Glomerular visceral epithelial cell (primary cell): ENCODE measurements around the gene PIK3C2G.
"Not testable (repeated sequence)": the region's sequence is repeated elsewhere in the genome, so short reads cannot be mapped to it uniquely, and the experiment has no call there.

Source experiments
- DNase-seq: peaks from one replicate; pipeline ENCODE4 v3.0.0-alpha.2; 2016; ENCODE audit errors: extremely low spot score

Gene PIK3C2G

DNA sequence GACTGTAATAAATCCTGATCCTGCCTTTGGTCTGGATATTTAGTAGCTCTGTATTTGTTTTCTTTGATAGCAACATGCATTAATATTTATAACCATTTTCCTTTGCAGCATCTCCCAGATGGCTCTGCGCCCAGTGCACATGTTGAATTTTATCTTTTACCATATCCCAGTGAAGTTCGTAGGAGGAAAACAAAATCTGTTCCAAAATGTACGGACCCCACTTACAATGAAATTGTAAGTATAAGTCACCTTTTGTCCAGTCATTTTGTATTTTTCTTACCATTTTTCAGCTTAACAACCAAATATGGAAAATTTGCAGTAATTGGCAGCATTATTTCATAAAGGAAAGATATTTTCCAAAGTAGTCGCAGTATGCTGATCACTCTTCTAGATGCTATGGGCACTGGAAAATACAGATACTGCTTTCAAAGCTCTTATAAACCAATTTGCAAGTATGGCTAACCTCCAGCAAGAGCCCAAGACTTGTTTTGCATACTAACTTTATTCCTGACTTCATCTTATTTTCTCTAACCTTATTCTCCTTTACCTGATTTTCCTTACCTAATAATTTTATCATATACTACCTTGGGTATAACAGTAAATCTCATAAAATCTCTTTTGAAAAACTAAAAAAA, 379.1 kb downstream of the PIK3C2G start:
- DNase-seq, result no peak

DNA sequence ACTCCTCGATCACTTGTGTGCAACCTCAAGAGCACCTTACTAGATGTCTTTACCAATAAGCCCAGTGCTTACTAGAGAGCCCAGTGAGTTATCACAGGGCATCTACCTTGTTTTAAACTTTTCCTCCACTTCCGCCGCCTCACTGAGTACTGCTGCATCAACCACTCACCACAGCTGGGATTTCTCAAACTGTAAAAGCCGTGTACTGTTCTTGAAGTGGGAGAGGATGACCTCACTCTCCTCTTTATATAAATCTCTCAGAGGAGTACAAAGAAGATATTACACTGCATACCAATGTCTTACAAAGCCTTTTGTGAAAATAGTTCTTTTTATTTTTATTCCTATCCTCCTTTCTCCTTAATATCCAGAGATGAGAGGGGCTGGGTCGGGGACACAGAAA, 382.4 kb downstream of the PIK3C2G start:
- DNase-seq, result no peak

DNA sequence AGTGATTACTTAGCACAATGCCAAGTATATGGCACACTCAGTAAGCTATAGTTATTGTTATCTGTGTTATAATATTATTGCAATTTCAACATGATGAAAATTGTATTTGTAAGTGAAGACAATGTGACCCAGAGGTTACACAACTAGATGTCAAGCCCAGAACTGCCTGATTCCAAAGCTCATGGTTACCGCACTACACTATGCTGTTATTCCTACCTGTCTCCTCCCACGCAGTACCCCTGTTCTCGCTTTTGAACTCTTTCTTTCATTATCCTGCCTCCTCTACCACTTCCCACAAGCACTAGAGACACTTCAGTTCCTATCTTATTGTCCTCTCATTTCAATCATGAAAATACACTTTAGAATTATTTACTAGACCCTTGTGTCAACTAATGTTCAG, 383.2 kb downstream of the PIK3C2G start:
- no peak for DNase-seq

DNA sequence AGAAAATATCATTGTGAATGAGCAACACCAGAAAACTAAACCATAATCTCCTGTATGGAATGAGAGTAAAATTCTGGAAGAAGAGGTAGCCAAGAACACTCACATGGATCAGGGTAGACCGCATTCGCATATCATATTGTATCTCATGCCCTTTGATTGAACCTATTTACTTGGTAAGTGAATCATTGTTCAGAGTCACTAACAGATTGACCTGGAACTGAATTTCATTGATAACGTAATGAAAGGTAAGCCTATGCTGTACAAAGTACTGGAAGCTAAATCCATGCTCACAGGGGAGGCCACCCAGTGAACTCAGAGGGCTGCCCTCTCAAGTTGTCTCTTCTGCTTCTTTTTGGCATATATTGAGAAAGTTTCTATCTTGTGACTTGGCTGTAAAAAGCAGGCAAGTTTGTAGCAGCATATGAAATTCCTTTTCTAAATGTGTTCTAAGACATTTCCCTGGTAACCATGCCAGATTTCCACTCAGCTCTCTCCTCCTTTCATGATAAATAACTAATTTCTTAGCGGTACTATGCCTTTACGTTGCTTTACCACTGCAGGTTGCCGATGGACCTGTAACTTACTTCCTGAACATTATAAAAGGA, 385.1 kb downstream of the PIK3C2G start:
- DNase-seq, result no peak

DNA sequence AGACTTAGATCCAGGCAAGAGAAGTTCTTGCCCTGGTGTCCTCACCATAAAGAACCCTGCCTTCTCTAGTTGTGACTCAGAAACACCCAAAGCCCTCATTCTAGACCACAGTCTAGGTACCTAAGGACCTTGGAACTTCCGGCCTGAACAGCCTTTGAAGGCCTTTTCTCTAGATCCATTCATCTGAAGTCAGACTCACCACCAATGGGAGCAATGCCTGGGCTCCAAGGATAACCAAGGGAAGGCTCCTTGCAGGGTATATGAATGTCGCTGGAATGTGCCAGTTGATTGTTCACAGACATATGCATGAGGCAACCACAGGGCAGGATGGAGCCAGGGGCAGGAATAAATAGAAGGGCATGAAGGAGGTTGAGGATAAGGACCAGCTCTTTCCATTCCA, 390.2 kb downstream of the PIK3C2G start:
- DNase-seq, result no peak

DNA sequence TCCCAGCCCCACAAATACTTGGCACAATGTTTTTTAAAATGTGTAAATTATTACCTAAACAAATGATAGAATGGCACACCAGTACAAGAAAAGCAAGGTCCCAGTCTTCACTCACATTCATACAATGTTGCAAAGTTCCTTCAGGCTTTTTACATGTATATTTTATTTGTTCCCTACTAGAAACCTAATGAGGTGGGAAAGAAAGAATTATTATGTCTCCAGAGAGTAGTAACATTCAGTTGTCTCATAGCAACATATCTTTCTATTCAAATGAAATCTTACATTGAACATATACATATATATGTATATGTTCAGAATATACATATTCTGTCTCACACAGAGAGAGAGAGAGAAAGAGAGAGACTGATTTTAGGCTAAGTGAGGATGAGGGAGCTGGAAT, 391.3 kb downstream of the PIK3C2G start:
- DNase-seq, result no peak

DNA sequence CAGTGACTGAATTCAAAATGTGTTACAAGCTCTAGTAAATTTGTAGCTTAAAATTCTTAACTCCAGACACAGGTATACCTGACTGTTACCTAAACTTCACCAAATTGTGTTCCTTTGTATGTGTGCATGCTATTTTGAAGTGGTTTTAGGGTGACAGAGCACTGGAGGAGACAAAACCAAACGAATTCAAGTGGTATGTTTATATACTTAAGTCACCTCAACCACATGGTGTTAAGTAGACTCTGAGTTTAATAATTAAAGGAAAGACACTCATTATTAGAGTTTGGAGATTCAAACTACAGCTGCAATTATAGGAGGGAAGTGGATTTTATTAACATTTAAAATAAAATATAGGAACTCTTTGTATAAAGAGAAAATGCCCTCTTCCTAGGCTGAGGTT, 392.1 kb downstream of the PIK3C2G start:
- DNase-seq, result no peak

DNA sequence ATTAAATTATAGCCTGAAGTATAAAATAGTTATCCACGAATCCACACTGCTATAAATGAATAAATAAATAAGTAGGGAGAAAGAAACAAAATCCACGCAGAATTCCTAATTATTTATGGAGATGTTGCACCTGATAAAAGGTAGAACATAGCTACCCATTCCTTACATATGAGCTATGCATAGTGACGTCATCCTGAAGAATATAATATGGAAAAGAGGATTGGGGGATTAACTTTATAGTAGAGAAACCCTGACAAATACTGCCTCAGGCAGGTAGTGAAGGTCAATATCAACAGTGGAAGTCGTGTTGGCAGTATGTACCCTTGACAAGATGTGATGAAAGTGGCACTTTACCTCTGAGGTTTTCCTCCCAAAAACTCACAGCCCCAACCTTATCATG, 394.0 kb downstream of the PIK3C2G start:
- no peak for DNase-seq

DNA sequence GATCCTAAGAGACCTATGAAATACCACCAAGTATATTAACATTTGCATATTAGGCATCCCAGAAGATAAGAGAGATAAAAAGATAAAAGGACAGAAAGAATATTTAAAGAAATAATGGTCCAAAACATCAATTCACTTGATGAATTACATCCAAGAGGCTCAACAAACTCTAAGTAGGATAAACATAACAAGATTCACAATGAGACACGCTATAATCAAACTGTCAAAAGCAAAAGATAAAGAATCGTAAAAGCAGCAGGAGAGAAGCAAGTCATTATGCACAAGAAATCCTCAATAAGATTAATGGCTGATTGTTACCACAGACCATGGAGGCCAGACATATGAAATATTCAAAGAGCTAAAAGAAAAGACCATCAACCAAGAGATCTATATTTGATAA, 396.9 kb downstream of the PIK3C2G start:
- no peak for DNase-seq

DNA sequence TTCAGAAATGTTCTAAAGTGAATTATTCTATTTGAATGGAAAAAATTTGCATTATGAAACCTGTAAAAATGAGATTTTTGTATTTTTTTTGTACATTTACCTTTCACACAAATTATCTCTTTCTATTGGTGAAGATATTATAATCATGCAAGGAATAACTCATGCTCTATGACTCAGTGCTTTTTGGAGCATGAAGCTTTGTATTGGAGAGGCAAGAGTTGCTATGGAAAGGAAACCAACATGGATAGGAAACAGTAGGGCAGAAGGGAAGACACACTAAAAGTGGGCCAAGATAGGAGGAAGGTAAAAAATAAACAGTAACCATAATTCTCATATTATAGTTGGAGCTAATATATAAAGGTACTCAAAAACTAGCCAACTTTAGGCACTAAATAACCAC, 397.5 kb downstream of the PIK3C2G start:
- DNase-seq, result peak; percentile 33

DNA sequence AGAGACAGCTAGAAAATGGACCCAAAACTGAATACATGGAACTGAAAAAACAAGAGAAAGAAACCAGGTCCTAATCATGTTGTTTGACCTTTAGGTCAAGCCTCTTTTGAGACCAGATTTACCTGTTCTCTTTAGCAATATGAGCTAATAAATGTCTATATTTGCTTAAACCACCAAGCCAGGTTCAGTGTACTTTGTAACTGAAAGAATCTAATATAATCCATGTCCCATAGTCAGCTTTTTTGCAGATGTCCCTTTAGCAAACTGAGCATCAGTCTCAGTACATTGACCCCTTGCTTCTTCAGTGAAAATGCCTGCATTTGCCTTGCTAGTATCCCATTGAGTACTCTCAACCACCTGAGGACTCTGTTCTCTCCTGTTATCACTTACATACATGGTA, 414.8 kb downstream of the PIK3C2G start:
- no peak for DNase-seq

DNA sequence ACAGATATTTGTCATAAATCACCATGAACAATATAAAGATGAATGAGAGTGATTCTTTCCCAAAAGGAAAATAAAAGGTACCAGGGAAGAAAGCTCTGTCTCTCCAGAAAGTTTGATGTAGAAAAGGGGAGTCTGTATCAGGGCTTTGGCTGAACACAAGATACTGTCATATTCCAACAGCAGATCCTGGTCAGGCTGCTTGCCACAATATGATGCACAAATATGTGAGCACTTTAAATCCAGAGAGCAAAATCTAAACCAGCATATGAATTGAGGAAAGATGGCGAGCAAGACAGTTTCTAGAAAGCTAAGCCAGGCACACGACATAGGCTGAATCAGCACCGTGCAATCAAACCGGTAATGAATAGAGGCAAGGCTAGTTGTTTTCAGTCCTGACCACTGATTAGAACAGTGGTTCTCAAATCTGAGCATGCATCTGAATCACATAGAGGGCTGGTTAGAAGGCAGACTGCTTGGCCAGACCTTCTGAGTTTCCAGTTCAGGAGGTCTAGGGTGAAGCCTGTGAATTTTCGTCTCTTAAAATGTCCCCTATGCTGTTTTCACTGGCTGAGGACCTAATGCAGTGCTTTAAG, 415.8 kb downstream of the PIK3C2G start:
- DNase-seq, result no peak

DNA sequence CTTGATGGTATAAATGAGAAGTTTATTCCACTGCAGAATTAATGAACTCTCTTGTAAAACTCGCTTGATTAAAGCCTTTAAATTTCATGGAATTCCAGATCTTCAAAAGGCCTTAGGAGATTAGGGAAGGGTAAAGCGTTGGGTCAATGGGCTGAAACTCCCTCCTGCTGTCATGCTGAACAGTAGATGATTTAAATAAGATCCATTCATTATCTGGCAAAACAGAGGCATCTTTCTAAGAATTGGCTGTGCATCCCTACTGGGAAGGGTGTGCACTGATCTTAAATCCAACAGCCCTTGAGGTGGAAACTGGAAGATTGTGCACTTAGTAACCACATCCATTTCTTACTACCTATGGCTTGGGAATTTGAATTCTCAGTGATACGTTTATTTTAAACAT, 420.5 kb downstream of the PIK3C2G start:
- DNase-seq, result no peak

DNA sequence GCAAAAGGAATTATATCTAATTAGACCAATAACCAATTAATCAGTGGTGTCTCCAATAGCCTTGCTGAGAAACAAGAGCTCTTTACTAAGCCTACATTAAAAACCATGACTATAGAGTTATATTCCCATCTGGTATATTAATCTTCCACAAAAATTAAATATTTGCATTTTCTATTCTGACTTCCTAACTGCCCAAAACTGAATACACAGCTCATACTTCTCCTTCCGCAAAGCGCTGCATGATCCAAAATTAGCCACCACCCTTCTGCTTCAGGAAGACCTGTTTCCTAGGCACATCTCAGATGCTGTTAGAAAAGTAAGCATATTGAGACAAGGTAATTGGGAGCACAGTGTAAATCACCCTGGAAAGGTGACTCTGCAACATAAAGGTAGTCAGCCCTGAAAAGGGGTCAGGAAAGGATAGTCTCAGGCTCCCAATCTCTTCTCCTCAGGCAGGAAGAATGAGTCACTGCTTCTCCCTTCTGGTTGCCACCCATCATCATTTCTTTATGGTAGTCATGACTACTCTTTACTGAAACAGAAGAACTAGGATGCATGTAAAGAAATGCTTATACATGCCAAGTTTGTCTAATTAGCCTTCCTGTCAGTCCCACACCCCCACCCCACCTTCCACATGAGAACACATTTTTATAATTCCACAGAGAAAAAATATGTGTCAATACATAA, 422.2 kb downstream of the PIK3C2G start:
- DNase-seq, result peak; percentile 13

DNA sequence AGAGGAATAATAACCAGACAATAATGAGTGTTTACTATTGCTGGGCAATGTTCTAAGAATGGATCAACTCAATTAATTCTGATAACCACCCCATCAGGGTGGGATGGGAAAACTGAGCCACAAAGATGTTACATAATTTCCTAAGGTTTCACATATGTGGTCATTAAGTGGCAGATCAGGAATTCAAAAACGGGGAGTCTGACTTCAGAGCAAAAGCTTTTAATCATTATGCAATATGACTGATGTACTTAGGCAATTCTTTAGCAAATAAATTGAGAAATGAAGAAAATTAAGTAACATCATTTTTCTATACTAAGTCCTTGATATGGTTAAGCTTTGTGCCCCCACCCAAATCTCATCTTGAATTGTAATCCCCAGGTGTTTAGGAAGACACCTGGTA, 423.1 kb downstream of the PIK3C2G start:
- DNase-seq, result no peak

DNA sequence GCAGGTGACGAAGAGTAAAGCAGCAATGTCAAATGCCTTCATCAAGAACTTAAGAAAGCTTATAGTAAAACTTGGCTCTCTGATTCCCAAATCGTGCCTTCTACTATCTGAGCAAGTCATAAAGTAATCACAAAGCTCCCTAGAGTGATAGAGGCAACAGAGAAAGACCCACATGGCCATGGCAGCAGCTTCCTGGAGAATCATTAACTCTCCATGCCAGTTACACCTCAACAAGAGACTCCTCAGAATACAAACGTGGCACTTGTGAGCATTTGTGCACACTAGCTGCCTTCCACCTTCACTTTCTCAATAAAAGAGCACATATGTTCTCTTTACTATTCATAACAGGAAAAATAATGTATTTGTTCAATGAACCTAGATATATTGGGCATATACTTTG, 428.5 kb downstream of the PIK3C2G start:
- no peak for DNase-seq

DNA sequence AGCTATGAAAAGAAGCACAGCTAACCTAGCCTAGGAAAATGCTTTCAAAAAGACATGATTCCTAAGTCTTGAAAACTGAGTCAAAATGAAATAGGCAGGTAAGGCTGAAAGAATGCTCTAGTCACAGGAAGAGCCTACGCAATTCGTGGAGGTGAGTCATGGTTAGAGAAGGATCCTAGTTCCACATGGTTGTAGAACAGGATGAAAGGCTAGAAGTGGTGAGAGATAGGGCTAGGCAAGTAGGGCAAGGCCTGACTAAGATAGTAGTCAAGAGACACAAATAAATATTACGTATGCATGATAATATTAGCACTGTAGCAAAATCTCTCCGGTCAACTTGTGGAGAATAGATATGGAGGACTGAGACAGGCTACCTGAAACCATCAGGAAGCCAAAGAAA, 429.3 kb downstream of the PIK3C2G start:
- peak; percentile 49 for DNase-seq

DNA sequence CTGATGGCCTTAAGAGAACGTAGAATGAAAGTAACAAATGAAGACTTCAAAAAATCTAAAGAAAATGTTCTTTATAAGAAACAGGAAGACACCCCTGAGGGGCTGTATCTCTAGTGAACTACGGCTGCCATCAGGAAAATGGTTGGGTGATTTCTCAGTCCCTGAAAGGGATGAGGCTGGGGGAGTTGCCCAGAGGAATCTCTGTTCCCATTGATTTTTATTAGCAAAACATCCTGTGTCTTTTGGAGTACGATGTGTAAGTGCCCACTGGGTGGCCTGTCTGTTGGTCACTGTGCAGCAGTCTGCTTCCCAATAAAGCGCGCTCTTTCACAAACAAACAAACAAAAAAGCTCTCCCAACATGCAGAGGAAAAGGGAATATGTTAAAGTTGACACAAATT, 432.7 kb downstream of the PIK3C2G start:
- not testable (repeated sequence) for DNase-seq

DNA sequence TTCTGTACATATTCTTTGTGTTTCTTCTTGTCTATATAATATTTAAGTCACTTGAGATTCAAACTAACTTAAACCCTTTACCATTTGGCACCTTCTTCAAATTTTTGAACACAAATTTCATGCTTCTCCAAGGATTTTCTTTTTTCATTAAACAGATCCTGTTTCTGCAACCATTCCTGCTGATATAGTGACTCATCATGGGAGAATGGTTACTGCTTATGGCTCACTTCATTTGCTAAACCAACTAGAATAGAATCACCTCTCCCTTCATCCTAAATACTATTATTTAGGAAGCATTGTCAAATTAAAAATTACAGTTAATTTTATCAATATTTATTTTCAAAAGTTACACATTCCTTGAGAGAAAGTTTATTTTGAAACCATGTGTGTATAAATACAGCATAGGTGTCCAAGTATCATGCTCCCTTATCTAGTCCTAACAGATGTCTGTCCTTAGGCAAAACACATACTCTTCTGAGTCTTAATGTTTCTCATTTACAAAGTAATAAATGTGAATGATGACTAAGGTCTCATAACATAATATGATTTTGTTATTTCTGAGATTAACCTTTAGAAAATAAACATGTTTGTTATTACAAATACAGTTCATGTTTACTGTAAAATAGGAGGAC, 435.8 kb downstream of the PIK3C2G start:
- peak; percentile 16 for DNase-seq
